ENCODE data around the gene NEDD8. TPM values are rescaled to one million over a fixed set of nuclear protein-coding genes. Genes with fewer than 3 reads are reported as not detected.

The NEDD8 gene
- total RNA-seq, 3 donors from 2014 or later (not counting 1 experiment from before 2014, with no cell fraction given), result 93.6 to 109 (median 95.9) TPM

DNA sequence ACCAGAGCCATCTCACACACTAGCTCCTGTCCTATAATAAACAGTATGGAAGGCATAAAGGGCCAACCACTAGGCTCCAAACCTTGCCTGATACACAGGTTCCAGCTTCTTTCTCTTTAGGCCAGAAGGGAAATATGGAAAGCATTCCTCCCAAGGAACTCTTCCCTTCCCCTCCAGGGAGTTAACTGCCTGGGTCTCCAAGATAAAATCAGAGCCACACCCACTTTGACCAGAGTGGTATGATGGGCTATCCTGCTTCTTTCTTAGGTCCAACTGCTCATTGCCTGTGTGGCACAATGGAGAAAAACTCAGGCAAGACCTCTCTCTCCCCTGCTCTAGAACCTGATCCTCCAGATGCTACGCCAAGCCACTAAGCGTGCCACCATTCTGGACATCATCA, 24.5 kb downstream of the NEDD8 start:
- H3K36me3 ChIP-seq (ENCODE audit: control insufficient read depth, insufficient read depth, low read length), result peaks cover 54% of the 10 kb centered on the region
- H3K4me1 ChIP-seq (ENCODE audit: control insufficient read depth, insufficient read depth, low read length), result peaks cover 19% of the 10 kb centered on the region
- H3K4me1 Mint-ChIP-seq, result peaks cover 35 to 41% of the 10 kb centered on the region in 2 donors
- no peak for TF ChIP-seq CTCF (IDR thresholded peaks at IDR 0.05)
- H3K27me3 Mint-ChIP-seq (ENCODE audit: low read depth in 2 of 2), result no peaks in the 10 kb centered on the region
- H3K27me3 ChIP-seq (ENCODE audit: control insufficient read depth, insufficient read depth, low read length), result no peaks in the 10 kb centered on the region
- H3K4me3 Mint-ChIP-seq, result no peak overlapping the region
- H3K27ac ChIP-seq (ENCODE audit: low read length), result peak overlapping the region; percentile 9
- H3K4me3 ChIP-seq (ENCODE audit: low read length), result no peak overlapping the region
- ATAC-seq (no peak), DNase-seq (no peak)
- no peaks in the 10 kb centered on the region for H3K9me3 ChIP-seq (ENCODE audit: control insufficient read depth, insufficient read depth, low read length)
- no peaks in the 10 kb centered on the region for H3K9me3 Mint-ChIP-seq
- intact Hi-C loops (cut with micrococcal nuclease), result no loop called here
- 95% methylated on average over 2 of the region's 2 CpGs for WGBS (ENCODE audit: insufficient coverage)
- H3K36me3 Mint-ChIP-seq, result peaks cover 21% of the 10 kb centered on the region
- H3K27ac Mint-ChIP-seq, result peak overlapping the region; percentile 86 to 87

GRCh38 chr14:24207104-24207551, 25.0 kb downstream of the NEDD8 start:
- Histone ChIP-seq H3K4me1 (ENCODE audit: control insufficient read depth, insufficient read depth, low read length) (peaks cover 15% of the 10 kb centered on the region), H3K9me3 (ENCODE audit: control insufficient read depth, insufficient read depth, low read length) (no peaks in the 10 kb centered on the region), H3K4me3 (ENCODE audit: low read length) (no peak overlapping the region), H3K36me3 (ENCODE audit: control insufficient read depth, insufficient read depth, low read length) (peaks cover 54% of the 10 kb centered on the region), H3K27ac (ENCODE audit: low read length) (peak overlapping the region; percentile 32), H3K27me3 (ENCODE audit: control insufficient read depth, insufficient read depth, low read length) (no peaks in the 10 kb centered on the region)
- ATAC-seq, result peak; percentile 79 to 83 (median 83)
- Mint-ChIP-seq H3K4me3 (peak overlapping the region; percentile 14), H3K9me3 (no peaks in the 10 kb centered on the region), H3K27ac (peak overlapping the region; percentile 86 to 87), H3K4me1 (peaks cover 35 to 40% of the 10 kb centered on the region in 2 donors), H3K27me3 (ENCODE audit: low read depth in 2 of 2) (no peaks in the 10 kb centered on the region), H3K36me3 (peaks cover 22% of the 10 kb centered on the region)
- 36% methylated on average over 5 of the region's 5 CpGs for WGBS (ENCODE audit: insufficient coverage)
- TF ChIP-seq CTCF (IDR thresholded peaks at IDR 0.05), result no peak
- intact Hi-C loops (cut with micrococcal nuclease), result no loop called here
- DNase-seq, result peak in 1 of 2 donors; percentile 50

DNA sequence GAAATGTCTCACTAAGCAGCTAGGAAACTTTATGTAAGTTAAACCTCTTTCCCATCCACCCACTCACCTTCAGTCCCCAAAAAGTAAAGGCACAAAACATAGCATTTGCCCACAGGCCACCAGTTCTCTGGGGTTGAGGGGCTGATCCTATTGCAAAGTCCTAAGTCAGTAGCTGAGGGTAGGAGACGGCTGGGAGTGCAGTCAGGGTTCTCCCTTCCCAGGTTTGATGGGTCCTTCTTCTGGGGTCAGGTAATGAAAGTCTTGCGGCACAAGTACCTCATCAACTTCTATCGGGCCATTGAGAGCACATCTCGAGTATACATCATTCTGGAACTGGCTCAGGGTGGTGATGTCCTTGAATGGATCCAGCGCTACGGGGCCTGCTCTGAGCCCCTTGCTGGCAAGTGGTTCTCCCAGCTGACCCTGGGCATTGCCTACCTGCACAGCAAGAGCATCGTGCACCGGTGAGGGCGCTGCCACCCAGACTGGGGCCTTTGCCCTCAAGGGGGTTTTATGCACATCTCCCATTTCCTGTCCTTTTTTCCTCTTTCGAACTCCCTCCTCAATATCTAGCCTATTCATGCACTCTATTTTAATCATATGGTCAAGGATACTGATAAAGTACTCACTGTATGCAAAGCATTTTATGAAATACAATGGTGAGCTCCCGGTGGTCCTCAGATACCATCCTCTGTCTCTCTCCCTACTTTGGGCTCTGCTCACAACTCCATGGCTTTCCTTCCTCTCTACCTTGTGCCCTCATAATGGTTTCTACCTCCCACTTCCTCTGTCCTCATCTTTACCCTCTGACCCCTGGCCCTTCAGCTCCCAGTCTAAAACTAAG, 25.7 kb downstream of the NEDD8 start:
- no peak for DNase-seq

More for the DNA sequence above, 25.7 kb downstream of the NEDD8 start:
- Histone ChIP-seq H3K9me3 (ENCODE audit: control insufficient read depth, insufficient read depth, low read length) (no peaks in the 10 kb centered on the region), H3K27ac (ENCODE audit: low read length) (peak overlapping the region; percentile 32), H3K4me1 (ENCODE audit: control insufficient read depth, insufficient read depth, low read length) (peaks cover 13% of the 10 kb centered on the region), H3K4me3 (ENCODE audit: low read length) (no peak overlapping the region), H3K36me3 (ENCODE audit: control insufficient read depth, insufficient read depth, low read length) (peaks cover 57% of the 10 kb centered on the region), H3K27me3 (ENCODE audit: control insufficient read depth, insufficient read depth, low read length) (no peaks in the 10 kb centered on the region)
- intact Hi-C loops (cut with micrococcal nuclease), result no loop called here
- H3K4me3 Mint-ChIP-seq, result no peak overlapping the region
- H3K4me1 Mint-ChIP-seq, result peaks cover 31 to 33% of the 10 kb centered on the region in 2 donors
- H3K36me3 Mint-ChIP-seq, result peaks cover 18% of the 10 kb centered on the region
- H3K27ac Mint-ChIP-seq, result peak overlapping the region; percentile 86 to 87
- H3K9me3 Mint-ChIP-seq, result no peaks in the 10 kb centered on the region
- ATAC-seq, result no peak
- TF ChIP-seq CTCF (IDR thresholded peaks at IDR 0.05), result no peak
- no peaks in the 10 kb centered on the region for H3K27me3 Mint-ChIP-seq (ENCODE audit: low read depth in 2 of 2)
- WGBS (ENCODE audit: insufficient coverage), result 99% methylated on average over 11 of the region's 11 CpGs
